Astrocyte of the hippocampus (primary cell): ENCODE measurements around the gene MFSD6.
A peak's percentile ranks its signal among the peaks of the same experiment; 100 is the strongest.
"Not testable (repeated sequence)": the region's sequence is repeated elsewhere in the genome, so short reads cannot be mapped to it uniquely, and the experiment has no call there.

Experiments used
- DNase-seq: peaks from one replicate; pipeline ENCODE4 v3.0.0; 2011; ENCODE audit warnings: low read depth, low spot score

The MFSD6 gene

DNA sequence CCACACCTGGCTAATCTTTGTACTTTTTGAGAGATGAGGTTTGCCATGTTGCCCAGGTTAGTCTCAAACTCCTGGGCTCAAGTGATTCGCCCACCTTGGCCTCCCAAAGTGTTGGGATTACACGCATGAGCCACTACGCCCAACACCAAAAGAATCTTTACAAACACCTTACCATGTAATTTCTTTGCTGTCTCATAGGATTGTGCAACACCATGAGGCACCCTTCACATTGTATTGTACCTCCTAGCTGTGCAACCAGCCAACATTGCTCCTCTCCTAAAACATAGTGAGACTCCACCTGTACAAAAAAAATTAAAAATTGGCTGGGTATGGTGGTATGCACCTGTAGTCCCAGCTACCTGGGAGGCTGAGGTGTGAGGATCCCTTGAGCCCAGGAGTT is 3.1 kb upstream of the MFSD6 start:
- no peak for DNase-seq

DNA sequence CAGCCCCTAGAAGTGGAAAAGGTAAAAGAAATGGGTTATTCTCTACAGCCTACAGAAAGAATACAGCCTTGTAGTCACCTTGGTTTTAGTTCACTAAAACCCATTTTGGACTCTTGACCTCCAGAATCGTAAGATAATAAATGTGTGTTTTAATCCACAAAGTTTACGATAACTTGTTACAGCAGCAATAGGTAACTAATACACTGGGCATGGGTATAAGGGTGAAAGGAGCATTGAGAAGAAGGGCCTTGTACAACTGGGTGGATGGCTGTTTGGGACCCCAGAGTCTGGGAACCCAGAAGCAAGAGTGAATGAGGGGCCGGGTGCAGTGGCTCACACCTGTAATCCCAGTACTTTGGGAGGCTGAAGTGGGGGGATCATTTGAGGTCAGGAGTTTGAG is 2.2 kb upstream of the MFSD6 start:
- no peak for DNase-seq

- no peak for DNase-seq
These were observed 1.4 kb upstream of the MFSD6 start for GRCh38 chr2:190406805-190407204.

DNA sequence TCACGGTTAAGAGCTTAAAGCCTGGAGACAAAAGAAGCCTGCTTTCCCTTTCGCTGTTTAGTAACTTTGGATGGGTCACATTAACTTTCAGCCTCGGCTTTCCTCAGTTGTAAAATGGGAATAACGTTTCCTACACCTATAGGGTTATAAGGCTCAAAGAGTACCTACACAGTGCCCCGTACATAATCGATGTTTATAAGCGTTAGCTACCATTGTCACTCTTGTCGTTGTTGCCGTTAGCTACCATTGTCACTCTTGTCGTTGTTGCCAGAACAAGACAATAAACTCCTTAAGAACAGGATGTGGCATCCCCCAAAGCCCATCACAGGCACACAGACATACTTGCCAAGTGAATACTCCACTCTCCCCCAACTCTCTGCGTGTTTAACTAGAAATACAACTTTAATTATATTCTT is 901 bp upstream of the MFSD6 start:
- peak; percentile 6 for DNase-seq

- peak; percentile 61 for DNase-seq
These were observed 550 bp downstream of the MFSD6 start for GRCh38 chr2:190408538-190409271.

DNA sequence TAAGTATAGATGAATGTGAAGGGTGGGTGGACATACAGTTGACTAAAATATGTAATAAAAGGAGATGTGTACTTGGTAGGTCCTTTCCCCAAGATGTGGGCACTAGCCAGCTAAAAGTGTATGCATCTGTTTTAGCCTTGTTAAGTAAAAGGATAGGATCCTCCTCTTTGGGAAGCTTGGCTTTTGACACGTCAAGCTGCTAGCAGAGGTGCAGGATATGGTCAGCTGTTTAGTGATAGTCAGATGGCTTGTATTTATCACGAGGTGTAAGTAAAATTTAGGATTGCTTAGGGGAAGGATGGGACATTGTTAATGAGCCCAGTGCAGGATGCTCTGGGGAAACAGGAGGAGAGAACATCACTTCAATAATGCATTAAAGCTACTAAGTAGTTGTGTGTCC is 1.5 kb downstream of the MFSD6 start:
- no peak for DNase-seq

GRCh38 chr2:190410166-190410565 is 2.0 kb downstream of the MFSD6 start:
- DNase-seq: no peak

- DNase-seq: no peak
These were observed 4.8 kb downstream of the MFSD6 start for GRCh38 chr2:190412966-190413365.

DNA sequence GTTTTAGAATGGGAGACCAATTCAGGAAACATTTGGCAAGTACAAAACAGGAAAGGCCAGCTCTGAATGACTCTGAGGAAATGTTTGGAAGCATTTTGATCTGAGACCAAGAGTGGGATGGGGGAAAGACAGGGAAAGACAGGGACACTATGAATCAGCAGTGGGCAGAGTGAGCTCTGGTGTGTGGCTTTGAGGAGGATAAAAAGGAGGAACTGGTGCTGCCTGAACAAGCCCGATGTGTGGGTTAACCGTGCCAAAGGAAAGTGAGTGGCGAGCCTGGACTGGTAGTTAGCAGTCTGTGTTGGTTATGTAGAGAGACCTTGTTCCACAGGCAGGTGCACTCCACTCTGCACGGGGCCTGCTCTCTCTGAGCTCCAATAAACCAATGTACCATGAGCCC is 5.3 kb downstream of the MFSD6 start:
- DNase-seq: no peak

- DNase-seq: no peak
These were observed 7.1 kb downstream of the MFSD6 start for GRCh38 chr2:190415251-190415650.

GRCh38 chr2:190415794-190416775 is 7.9 kb downstream of the MFSD6 start:
- DNase-seq: no peak

GRCh38 chr2:190417045-190417842 is 9.1 kb downstream of the MFSD6 start:
- DNase-seq: no peak

DNA sequence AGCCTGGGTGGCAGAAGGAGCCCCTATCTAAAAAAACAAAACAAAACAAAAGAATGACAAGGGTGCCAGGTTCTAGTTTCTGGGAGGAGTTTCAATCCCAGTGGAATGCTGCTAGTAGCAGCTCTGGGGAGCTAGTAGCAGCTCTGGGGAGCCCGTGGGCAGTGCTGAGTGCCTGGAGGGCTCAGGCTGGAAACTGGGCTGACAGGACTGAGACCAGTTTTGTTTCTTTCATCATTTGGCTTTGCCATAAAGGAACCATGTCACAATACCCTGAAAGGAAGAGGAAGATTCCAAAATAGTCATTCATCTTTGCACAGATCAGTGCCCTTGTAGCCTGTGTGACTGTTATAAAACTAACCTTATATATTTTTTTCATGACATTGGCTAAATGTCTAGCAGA is 10.6 kb downstream of the MFSD6 start:
- DNase-seq: no peak

DNA sequence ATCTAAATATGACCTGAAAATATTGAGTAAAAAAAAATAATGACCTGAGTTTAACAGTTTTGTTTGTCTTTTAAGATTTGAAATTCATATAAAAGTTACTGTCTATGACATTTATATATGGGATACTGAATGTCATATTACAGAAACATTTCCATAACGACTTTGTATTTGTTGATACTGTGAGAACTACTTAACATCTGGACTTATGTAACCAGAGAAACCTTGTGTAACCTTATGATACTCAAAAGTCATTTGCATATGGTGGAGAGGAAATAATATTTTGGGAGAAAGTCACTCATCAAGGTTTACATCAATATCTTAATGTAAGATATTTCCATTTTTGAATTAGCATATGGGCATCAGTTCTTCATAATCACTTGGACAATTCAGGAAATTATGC is 12.6 kb downstream of the MFSD6 start:
- DNase-seq: no peak

DNA sequence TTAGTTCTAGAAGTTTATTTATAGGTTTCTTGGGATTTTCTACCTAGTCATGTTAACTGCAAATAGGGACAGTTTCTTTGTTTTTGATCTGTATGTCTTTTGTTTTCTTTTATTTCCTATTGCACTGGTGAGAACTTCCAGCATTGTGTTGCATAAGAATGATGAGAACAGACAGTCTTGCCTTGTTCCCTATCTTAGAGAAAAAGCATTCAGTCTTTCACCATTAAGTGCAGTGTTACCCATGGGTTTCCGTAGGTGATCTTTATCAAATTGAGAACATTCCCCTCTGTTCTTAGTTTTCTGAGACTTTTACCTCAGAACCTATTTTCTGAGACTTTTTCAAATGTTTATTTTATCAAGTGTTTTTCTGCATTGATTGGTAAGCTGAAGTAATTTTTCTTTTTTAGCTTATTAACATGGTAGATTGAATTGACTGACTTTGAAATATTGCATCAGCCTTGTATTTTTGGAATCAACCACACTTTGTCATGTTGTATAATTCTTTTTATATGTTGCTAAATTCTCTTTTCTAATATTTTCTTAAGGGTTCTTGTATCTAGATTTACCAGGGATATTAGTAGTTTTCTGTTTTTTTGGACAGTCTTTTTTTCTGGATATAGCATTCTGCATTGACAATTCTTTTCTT is 17.2 kb downstream of the MFSD6 start:
- DNase-seq: no peak

DNA sequence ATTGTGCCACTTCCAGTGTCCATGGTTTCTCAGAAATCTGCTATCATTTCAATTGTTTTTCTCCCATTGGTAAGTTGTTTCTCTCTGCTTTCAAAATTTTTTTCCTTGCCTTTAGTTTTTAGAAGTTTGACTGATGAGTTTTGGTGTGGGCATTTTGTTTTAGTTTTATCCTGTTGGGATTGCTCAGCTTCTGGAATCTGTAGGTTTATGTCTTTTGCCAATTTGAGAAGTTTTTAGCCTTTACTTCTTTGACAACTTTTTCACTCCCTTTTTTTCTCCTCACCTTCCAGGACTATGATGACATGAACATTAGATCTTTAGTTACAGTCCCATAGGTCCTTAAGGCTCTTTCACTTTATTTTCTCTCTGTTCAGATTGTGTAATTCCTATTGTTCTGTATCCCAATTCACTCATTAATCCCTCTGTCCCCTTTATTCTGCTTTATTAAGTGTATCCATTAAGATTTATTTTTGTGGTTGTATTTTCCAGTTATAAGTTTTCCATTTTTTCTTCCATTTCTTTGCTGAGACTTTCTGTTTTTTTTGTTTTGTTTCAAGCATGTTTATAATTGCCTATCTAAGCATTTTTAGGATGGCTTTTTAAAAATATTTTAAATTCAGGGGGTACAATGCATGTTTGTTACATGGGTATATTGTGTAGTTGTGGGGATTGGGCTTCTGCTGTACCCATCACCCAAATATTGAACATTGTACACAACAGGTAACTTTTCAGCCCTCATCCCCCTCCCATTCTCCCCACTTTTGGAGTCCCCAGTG is 17.9 kb downstream of the MFSD6 start:
- no peak for DNase-seq

DNA sequence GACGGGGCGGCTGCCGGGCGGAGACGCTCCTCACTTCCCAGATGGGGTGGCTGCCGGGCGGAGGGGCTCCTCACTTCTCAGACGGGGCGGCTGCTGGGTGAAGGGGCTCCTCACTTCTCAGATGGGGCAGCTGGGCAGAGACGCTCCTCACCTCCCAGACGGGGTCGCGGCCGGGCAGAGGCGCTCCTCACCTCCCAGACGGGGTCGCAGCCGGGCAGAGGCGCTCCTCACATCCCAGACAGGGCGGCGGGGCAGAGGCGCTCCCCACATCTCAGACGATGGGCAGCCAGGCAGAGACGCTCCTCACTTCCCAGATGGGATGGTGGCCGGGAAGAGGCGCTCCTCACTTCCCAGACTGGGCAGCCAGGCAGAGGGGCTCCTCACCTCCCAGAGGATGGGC is 22.7 kb downstream of the MFSD6 start:
- not testable (repeated sequence) for DNase-seq

GRCh38 chr2:190431907-190432306 is 23.8 kb downstream of the MFSD6 start:
- DNase-seq: no peak

DNA sequence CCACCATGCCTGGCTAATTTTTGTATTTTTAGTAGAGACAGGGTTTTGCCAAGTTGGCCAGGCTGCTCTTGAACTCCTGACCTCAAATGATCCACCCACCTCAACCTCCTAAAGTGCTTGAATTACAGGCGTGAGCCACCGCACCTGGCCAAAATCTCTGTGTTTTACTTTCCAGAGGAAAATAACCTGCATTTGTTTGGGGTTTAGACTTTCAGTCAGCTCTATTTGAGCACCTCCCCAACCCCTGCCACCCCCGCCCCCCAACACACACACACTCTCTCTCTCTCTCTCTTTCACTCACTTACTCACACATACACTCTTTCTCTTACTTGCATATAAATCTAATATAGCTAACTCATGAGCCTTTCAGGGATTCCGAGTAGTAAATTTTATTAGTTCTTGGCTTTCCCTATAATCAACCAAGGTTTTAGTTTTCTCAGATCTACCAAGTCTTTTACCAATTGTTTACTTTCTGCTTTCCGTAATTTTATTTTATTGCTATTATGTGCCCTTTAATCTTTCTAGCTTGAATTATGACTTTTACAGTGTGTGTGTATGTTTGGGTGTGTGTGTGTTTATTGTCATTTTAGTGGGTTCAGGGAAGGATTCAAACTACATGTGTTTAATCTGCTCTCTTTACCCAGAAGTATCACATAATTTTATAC is 24.5 kb downstream of the MFSD6 start:
- DNase-seq: no peak

DNA sequence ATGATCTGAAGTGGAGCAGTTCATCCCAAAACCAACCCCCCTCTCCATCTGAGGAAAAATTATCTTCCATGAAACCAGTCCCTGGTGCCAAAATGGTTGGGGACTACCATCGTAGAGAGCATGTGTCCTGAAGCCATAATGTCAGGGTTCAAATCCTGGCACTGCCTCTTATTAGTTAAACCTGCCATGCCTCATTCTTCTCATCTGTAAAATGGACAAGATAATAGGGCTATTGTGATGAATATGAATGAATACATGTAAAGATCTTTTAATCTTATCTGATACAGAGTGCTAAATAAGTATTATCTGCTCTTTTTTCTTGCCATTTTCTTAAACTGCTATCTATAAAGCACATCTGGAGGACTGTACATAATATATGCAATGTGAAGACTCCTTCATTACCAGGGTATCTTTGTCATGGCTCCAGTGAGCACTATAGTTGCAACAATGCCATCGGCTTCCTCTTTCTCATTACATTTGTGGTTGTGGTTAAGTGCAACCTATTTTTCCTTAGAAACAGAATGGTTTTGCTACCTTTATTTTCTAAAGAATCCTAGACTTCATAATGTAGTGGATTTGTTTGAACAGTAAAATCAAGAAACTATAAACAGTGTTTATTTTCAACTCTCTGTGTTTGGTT is 27.0 kb downstream of the MFSD6 start:
- no peak for DNase-seq
